ENCODE data around the gene CCT3. TPM values are rescaled to one million over a fixed set of nuclear protein-coding genes. Genes with fewer than 3 reads are reported as not detected.

Gene CCT3
- total and polyA plus RNA-seq, 10 donors = 73.7 to 129 (median 105) TPM

DNA sequence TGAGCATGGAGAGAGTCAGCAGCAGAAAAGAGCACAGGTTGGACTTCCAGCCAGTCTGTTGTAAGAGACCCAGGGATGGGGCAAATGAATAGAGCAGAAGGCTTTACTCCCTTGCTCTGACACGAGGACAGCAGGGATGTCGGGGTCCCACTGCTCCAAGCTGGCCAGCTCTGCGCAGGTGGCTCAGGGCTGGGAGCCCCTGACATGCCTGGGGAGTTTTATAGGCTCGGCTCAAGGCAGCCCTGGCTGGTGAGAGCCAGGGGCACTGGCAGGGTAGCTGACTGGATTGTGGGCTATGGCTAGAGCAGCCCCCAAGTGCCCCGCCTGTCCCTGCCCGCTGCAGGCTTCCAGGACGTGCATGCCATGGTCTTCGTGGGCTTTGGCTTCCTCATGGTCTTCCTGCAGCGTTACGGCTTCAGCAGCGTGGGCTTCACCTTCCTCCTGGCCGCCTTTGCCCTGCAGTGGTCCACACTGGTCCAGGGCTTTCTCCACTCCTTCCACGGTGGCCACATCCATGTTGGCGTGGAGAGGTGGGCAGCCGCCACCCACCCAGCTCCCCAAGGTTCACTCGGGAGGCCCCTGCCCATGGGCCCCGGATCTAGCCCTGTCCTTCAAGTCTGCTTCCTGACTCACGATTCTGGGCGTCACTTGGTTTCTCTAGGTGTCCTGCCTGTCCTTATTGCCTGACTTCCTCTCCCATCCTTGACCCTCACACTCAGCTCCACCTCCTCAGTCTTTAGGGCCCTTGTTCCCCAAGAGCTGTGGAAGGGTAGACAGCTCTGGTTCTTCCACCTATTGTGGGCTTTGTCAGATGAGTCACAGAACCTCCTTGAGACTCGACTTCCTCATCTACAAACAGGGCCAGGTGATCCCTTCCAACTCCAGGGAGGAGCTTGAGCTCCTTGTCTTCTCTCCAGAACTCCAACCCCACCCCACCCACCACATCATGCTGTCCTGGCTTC is 39.1 kb upstream of the CCT3 start:
- 53 to 75% (median 69%) methylated on average over 13 to 20 of the region's 20 CpGs for WGBS, 5 donors
- Histone ChIP-seq H3K9me3 (no peaks in the 10 kb centered on the region), H3K36me3 (no peaks in the 10 kb centered on the region), H3K4me1 (no peaks in the 10 kb centered on the region), H3K27ac (no peak overlapping the region), H3K4me3 (no peak overlapping the region), H3K27me3 (replicated peaks in 1 of 7) (peaks cover 0 to 34% (median 0%) of the 10 kb centered on the region in 7 donors)
- intact Hi-C loops (cut with DNase I; ENCODE audit: low total_unique reads) = no loop called here
- DNase-seq = no peak
- TF ChIP-seq POLR2A (IDR thresholded peaks at IDR 0.05) = no peak
- no peak for TF ChIP-seq POLR2AphosphoS5 (IDR thresholded peaks at IDR 0.05)
- TF ChIP-seq, protein P1, sequence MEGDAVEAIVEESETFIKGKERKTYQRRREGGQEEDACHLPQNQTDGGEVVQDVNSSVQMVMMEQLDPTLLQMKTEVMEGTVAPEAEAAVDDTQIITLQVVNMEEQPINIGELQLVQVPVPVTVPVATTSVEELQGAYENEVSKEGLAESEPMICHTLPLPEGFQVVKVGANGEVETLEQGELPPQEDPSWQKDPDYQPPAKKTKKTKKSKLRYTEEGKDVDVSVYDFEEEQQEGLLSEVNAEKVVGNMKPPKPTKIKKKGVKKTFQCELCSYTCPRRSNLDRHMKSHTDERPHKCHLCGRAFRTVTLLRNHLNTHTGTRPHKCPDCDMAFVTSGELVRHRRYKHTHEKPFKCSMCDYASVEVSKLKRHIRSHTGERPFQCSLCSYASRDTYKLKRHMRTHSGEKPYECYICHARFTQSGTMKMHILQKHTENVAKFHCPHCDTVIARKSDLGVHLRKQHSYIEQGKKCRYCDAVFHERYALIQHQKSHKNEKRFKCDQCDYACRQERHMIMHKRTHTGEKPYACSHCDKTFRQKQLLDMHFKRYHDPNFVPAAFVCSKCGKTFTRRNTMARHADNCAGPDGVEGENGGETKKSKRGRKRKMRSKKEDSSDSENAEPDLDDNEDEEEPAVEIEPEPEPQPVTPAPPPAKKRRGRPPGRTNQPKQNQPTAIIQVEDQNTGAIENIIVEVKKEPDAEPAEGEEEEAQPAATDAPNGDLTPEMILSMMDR (IDR thresholded peaks at IDR 0.05 in 8 of 11, conservative IDR thresholded peaks at IDR 0.05 in 3 of 11) = no peak

DNA sequence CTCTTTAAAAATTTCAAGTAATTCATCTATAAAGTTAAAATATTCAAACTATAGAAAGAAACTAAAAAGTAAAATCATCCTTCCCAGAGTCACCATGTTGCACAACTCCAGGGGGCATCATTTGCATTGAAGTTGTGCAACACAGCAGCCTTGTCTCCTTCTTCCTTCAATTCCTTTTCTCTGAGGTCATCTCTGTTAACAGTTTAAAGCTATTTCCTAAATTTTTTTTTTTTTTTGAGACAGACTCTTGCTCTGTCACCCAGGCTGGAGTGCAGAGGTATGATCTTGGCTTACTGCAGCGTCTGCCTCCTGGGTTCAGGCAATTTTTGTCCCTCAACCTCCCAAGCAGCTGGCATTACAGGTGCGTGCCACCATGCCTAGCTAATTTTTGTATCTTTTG is 38.1 kb upstream of the CCT3 start:
- TF ChIP-seq, protein P1 (IDR thresholded peaks at IDR 0.05 in 8 of 11, conservative IDR thresholded peaks at IDR 0.05 in 3 of 11) = no peak
- TF ChIP-seq POLR2A (IDR thresholded peaks at IDR 0.05) = no peak
- no peak for TF ChIP-seq POLR2AphosphoS5 (IDR thresholded peaks at IDR 0.05)
- no peak for DNase-seq
- H3K36me3 ChIP-seq = no peaks in the 10 kb centered on the region
- H3K9me3 ChIP-seq = no peaks in the 10 kb centered on the region
- WGBS, 5 donors = 74 to 92% (median 87%) methylated on average over 2 of the region's 2 CpGs
- peaks cover 0 to 38% (median 0%) of the 10 kb centered on the region in 7 donors for H3K27me3 ChIP-seq (replicated peaks in 1 of 7)
- H3K27ac ChIP-seq = no peak overlapping the region
- H3K4me3 ChIP-seq = no peak overlapping the region
- intact Hi-C loops (cut with DNase I; ENCODE audit: low total_unique reads) = no loop called here
- H3K4me1 ChIP-seq = peaks cover 0 to 9% (median 0%) of the 10 kb centered on the region in 6 donors

- DNase-seq = no peak
- intact Hi-C loops (cut with DNase I; ENCODE audit: low total_unique reads) = no loop called here
- Histone ChIP-seq H3K27ac (no peak overlapping the region), H3K36me3 (no peaks in the 10 kb centered on the region), H3K9me3 (no peaks in the 10 kb centered on the region), H3K4me3 (no peak overlapping the region), H3K27me3 (replicated peaks in 1 of 7) (peaks cover 0 to 54% (median 11%) of the 10 kb centered on the region in 7 donors), H3K4me1 (peaks cover 3 to 21% (median 9%) of the 10 kb centered on the region in 6 donors)
- TF ChIP-seq POLR2A (IDR thresholded peaks at IDR 0.05) (no peak), POLR2AphosphoS5 (IDR thresholded peaks at IDR 0.05) (no peak)
- TF ChIP-seq, protein P1 (IDR thresholded peaks at IDR 0.05 in 8 of 11, conservative IDR thresholded peaks at IDR 0.05 in 3 of 11) = no peak
Observed at GRCh38 chr1:156373546-156373945, 35.5 kb upstream of the CCT3 start.

GRCh38 chr1:156372876-156373275 is 34.8 kb upstream of the CCT3 start:
- TF ChIP-seq, protein P1 (IDR thresholded peaks at IDR 0.05 in 8 of 11, conservative IDR thresholded peaks at IDR 0.05 in 3 of 11) = no peak
- TF ChIP-seq POLR2AphosphoS5 (IDR thresholded peaks at IDR 0.05) (no peak), POLR2A (IDR thresholded peaks at IDR 0.05) (no peak)
- intact Hi-C loops (cut with DNase I; ENCODE audit: low total_unique reads) = no loop called here
- Histone ChIP-seq H3K4me1 (peaks cover 3 to 22% (median 9%) of the 10 kb centered on the region in 6 donors), H3K27ac (no peak overlapping the region), H3K9me3 (no peaks in the 10 kb centered on the region), H3K4me3 (no peak overlapping the region), H3K36me3 (no peaks in the 10 kb centered on the region), H3K27me3 (replicated peaks in 1 of 7) (peaks cover 0 to 61% (median 11%) of the 10 kb centered on the region in 7 donors)
- DNase-seq = no peak
- 78 to 84% (median 82%) methylated on average over 4 of the region's 4 CpGs for WGBS, 5 donors
